Measurements from ENCODE around the gene UMPS.
A peak's percentile ranks its signal among the peaks of the same experiment; 100 is the strongest.
"Not testable (repeated sequence)": the region's sequence is repeated elsewhere in the genome, so short reads cannot be mapped to it uniquely, and the experiment has no call there.

Gene UMPS

GRCh38 chr3:124783696-124784095 lies 53.4 kb downstream of the UMPS start:
- no peak overlapping the region for H3K27ac ChIP-seq
- TF ChIP-seq CTCF (conservative IDR thresholded peaks at IDR 0.05), result no peak

GRCh38 chr3:124784686-124785382 lies 54.6 kb downstream of the UMPS start:
- TF ChIP-seq CTCF (conservative IDR thresholded peaks at IDR 0.05), result no peak

GRCh38 chr3:124785973-124786372 lies 55.7 kb downstream of the UMPS start:
- H3K27ac ChIP-seq, result peak overlapping the region; percentile 57
- TF ChIP-seq CTCF (conservative IDR thresholded peaks at IDR 0.05), result no peak

More at GRCh38 chr3:124784686-124785382, 54.6 kb downstream of the UMPS start:
- H3K27ac ChIP-seq, result no peak overlapping the region

GRCh38 chr3:124786511-124787241 lies 56.4 kb downstream of the UMPS start:
- peak overlapping the region; percentile 57 for H3K27ac ChIP-seq
- TF ChIP-seq CTCF (conservative IDR thresholded peaks at IDR 0.05), result peak; percentile 64

GRCh38 chr3:124787476-124788195 lies 57.4 kb downstream of the UMPS start:
- TF ChIP-seq CTCF (conservative IDR thresholded peaks at IDR 0.05), result no peak
- H3K27ac ChIP-seq, result peak overlapping the region; percentile 57

GRCh38 chr3:124788254-124788745 lies 58.0 kb downstream of the UMPS start:
- no peak overlapping the region; the same call in 1 of the 2 replicates for H3K27ac ChIP-seq
- no peak for TF ChIP-seq CTCF (conservative IDR thresholded peaks at IDR 0.05)

- H3K27ac ChIP-seq, result not testable (repeated sequence)
These were observed 58.9 kb downstream of the UMPS start for GRCh38 chr3:124789103-124789502.
